HL-60 (cell line): ENCODE results near the gene PRSS22.

ENCODE experiments used
- POLR2AphosphoS5 ChIP-seq: IDR thresholded peaks from 2 replicates; pipeline ENCODE4 v1.6.1; 2012; ENCODE audit warnings: low read depth
- TF ChIP-seq, protein P1 (sequence below): IDR thresholded peaks from one replicate; pipeline ENCODE4 v1.5.1; 2011; ENCODE audit warnings: low read length, control low read depth, inconsistent platforms; ENCODE audit not compliant: insufficient read depth
- TF ChIP-seq, protein P2 (sequence below): IDR thresholded peaks from 2 replicates; pipeline ENCODE4 v1.6.1; 2012; ENCODE audit warnings: low read depth; ENCODE audit not compliant: insufficient replicate concordance

DNA sequence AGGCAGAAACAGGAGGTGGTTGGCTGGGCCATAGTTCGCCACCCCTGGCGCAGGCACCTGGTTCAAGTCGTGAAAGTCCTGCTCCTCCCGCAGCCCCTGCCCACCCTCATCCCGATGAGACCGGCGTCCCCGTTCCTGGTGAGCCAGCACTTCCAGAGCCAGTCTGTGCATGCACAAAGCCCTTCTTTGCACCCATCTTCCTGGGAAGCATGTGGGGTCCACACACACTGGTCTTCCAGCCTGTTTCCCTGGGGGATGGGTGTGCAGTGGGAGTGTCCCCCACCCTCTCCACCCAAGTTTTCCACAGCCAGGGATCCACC, 29.5 kb downstream of the PRSS22 start:
- TF ChIP-seq, protein P1, sequence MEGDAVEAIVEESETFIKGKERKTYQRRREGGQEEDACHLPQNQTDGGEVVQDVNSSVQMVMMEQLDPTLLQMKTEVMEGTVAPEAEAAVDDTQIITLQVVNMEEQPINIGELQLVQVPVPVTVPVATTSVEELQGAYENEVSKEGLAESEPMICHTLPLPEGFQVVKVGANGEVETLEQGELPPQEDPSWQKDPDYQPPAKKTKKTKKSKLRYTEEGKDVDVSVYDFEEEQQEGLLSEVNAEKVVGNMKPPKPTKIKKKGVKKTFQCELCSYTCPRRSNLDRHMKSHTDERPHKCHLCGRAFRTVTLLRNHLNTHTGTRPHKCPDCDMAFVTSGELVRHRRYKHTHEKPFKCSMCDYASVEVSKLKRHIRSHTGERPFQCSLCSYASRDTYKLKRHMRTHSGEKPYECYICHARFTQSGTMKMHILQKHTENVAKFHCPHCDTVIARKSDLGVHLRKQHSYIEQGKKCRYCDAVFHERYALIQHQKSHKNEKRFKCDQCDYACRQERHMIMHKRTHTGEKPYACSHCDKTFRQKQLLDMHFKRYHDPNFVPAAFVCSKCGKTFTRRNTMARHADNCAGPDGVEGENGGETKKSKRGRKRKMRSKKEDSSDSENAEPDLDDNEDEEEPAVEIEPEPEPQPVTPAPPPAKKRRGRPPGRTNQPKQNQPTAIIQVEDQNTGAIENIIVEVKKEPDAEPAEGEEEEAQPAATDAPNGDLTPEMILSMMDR: no peak
- no peak for TF ChIP-seq POLR2AphosphoS5
- TF ChIP-seq, protein P2, sequence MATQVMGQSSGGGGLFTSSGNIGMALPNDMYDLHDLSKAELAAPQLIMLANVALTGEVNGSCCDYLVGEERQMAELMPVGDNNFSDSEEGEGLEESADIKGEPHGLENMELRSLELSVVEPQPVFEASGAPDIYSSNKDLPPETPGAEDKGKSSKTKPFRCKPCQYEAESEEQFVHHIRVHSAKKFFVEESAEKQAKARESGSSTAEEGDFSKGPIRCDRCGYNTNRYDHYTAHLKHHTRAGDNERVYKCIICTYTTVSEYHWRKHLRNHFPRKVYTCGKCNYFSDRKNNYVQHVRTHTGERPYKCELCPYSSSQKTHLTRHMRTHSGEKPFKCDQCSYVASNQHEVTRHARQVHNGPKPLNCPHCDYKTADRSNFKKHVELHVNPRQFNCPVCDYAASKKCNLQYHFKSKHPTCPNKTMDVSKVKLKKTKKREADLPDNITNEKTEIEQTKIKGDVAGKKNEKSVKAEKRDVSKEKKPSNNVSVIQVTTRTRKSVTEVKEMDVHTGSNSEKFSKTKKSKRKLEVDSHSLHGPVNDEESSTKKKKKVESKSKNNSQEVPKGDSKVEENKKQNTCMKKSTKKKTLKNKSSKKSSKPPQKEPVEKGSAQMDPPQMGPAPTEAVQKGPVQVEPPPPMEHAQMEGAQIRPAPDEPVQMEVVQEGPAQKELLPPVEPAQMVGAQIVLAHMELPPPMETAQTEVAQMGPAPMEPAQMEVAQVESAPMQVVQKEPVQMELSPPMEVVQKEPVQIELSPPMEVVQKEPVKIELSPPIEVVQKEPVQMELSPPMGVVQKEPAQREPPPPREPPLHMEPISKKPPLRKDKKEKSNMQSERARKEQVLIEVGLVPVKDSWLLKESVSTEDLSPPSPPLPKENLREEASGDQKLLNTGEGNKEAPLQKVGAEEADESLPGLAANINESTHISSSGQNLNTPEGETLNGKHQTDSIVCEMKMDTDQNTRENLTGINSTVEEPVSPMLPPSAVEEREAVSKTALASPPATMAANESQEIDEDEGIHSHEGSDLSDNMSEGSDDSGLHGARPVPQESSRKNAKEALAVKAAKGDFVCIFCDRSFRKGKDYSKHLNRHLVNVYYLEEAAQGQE: no peak
